ENCODE data around the gene NHS. TPM values are rescaled to one million over a fixed set of nuclear protein-coding genes. Genes with fewer than 3 reads are reported as not detected.

NHS gene
- total RNA-seq, 2 experiments from 2014 or later, result 0.54 to 1.2 TPM

GRCh38 chrX:17412692-17413091 lies 37.7 kb downstream of the NHS start:
- CTCF ChIA-PET, result no interaction called here
- H3K9me3 Mint-ChIP-seq, result no peaks in the 10 kb centered on the region
- POLR2A ChIA-PET, result no interaction called here

GRCh38 chrX:17413228-17413627 lies 38.2 kb downstream of the NHS start:
- Mint-ChIP-seq H3K9me3 (no peaks in the 10 kb centered on the region), H3K27ac (no peak overlapping the region), H3K36me3 (ENCODE audit: low read depth) (no peaks in the 10 kb centered on the region), H3K4me1 (no peaks in the 10 kb centered on the region), H3K4me3 (no peak overlapping the region), H3K27me3 (no peaks in the 10 kb centered on the region)
- CTCF ChIA-PET, result no interaction called here
- POLR2A ChIA-PET, result no interaction called here
- DNase-seq, result no peak

More at GRCh38 chrX:17412692-17413091, 37.7 kb downstream of the NHS start:
- Mint-ChIP-seq H3K4me3 (no peak overlapping the region), H3K4me1 (no peaks in the 10 kb centered on the region), H3K27me3 (no peaks in the 10 kb centered on the region), H3K36me3 (ENCODE audit: low read depth) (no peaks in the 10 kb centered on the region), H3K27ac (no peak overlapping the region)
- DNase-seq, result no peak

GRCh38 chrX:17414027-17414658 lies 39.1 kb downstream of the NHS start:
- Mint-ChIP-seq H3K4me1 (no peaks in the 10 kb centered on the region), H3K27me3 (no peaks in the 10 kb centered on the region), H3K9me3 (no peaks in the 10 kb centered on the region), H3K4me3 (no peak overlapping the region), H3K27ac (no peak overlapping the region), H3K36me3 (ENCODE audit: low read depth) (no peaks in the 10 kb centered on the region)
- no peak for DNase-seq
- CTCF ChIA-PET, result no interaction called here
- POLR2A ChIA-PET, result no interaction called here

GRCh38 chrX:17414839-17415238 lies 39.8 kb downstream of the NHS start:
- Mint-ChIP-seq H3K9me3 (no peaks in the 10 kb centered on the region), H3K27ac (no peak overlapping the region), H3K27me3 (no peaks in the 10 kb centered on the region), H3K4me3 (no peak overlapping the region), H3K4me1 (no peaks in the 10 kb centered on the region), H3K36me3 (ENCODE audit: low read depth) (no peaks in the 10 kb centered on the region)
- POLR2A ChIA-PET, result no interaction called here
- DNase-seq, result no peak
- CTCF ChIA-PET, result no interaction called here

- Mint-ChIP-seq H3K4me1 (no peaks in the 10 kb centered on the region), H3K4me3 (no peak overlapping the region), H3K36me3 (ENCODE audit: low read depth) (no peaks in the 10 kb centered on the region), H3K27ac (no peak overlapping the region), H3K9me3 (no peaks in the 10 kb centered on the region), H3K27me3 (no peaks in the 10 kb centered on the region)
- DNase-seq, result no peak
- POLR2A ChIA-PET, result no interaction called here
- CTCF ChIA-PET, result no interaction called here
Measured at GRCh38 chrX:17415242-17415810, 40.3 kb downstream of the NHS start.

- Mint-ChIP-seq H3K36me3 (ENCODE audit: low read depth) (no peaks in the 10 kb centered on the region), H3K27ac (no peak overlapping the region), H3K4me1 (no peaks in the 10 kb centered on the region), H3K9me3 (no peaks in the 10 kb centered on the region), H3K27me3 (no peaks in the 10 kb centered on the region), H3K4me3 (no peak overlapping the region)
- POLR2A ChIA-PET, result no interaction called here
- no peak for DNase-seq
- CTCF ChIA-PET, result no interaction called here
Measured at GRCh38 chrX:17417372-17417771, 42.4 kb downstream of the NHS start.

GRCh38 chrX:17425136-17425535 lies 50.1 kb downstream of the NHS start:
- Mint-ChIP-seq H3K9me3 (no peaks in the 10 kb centered on the region), H3K4me3 (no peak overlapping the region), H3K27ac (no peak overlapping the region), H3K36me3 (ENCODE audit: low read depth) (no peaks in the 10 kb centered on the region), H3K4me1 (no peaks in the 10 kb centered on the region), H3K27me3 (no peaks in the 10 kb centered on the region)
- ChIA-PET CTCF (interaction anchor here (0.7 kb wide), 1 partner anchor 69 kb away, joined by 3 read pairs; no protein-coding TSS in a partner anchor), POLR2A (no interaction called here)
- DNase-seq, result no peak

GRCh38 chrX:17425551-17425950 lies 50.6 kb downstream of the NHS start:
- Mint-ChIP-seq H3K36me3 (ENCODE audit: low read depth) (no peaks in the 10 kb centered on the region), H3K27me3 (no peaks in the 10 kb centered on the region), H3K27ac (no peak overlapping the region), H3K4me3 (no peak overlapping the region), H3K9me3 (no peaks in the 10 kb centered on the region), H3K4me1 (no peaks in the 10 kb centered on the region)
- ChIA-PET CTCF (interaction anchor here (0.7 kb wide), 1 partner anchor 70 kb away, joined by 3 read pairs; no protein-coding TSS in a partner anchor), POLR2A (no interaction called here)
- no peak for DNase-seq

GRCh38 chrX:17431171-17431570 lies 56.2 kb downstream of the NHS start:
- POLR2A ChIA-PET, result no interaction called here
- DNase-seq, result no peak
- Mint-ChIP-seq H3K36me3 (ENCODE audit: low read depth) (no peaks in the 10 kb centered on the region), H3K27ac (no peak overlapping the region), H3K4me3 (no peak overlapping the region), H3K9me3 (no peaks in the 10 kb centered on the region), H3K27me3 (no peaks in the 10 kb centered on the region), H3K4me1 (no peaks in the 10 kb centered on the region)
- CTCF ChIA-PET, result no interaction called here

- H3K27me3 Mint-ChIP-seq, result no peaks in the 10 kb centered on the region
- H3K27ac Mint-ChIP-seq, result no peak overlapping the region
- ChIA-PET POLR2A (no interaction called here), CTCF (no interaction called here)
- no peak for DNase-seq
- no peaks in the 10 kb centered on the region for H3K9me3 Mint-ChIP-seq
- H3K4me1 Mint-ChIP-seq, result no peaks in the 10 kb centered on the region
- no peak overlapping the region for H3K4me3 Mint-ChIP-seq
- H3K36me3 Mint-ChIP-seq (ENCODE audit: low read depth), result no peaks in the 10 kb centered on the region
Measured at GRCh38 chrX:17432158-17432557, 57.2 kb downstream of the NHS start.

- ChIA-PET POLR2A (no interaction called here), CTCF (no interaction called here)
- H3K27me3 Mint-ChIP-seq, result no peaks in the 10 kb centered on the region
- DNase-seq, result no peak
- H3K9me3 Mint-ChIP-seq, result no peaks in the 10 kb centered on the region
- H3K4me1 Mint-ChIP-seq, result no peaks in the 10 kb centered on the region
- H3K27ac Mint-ChIP-seq, result no peak overlapping the region
- no peak overlapping the region for H3K4me3 Mint-ChIP-seq
- no peaks in the 10 kb centered on the region for H3K36me3 Mint-ChIP-seq (ENCODE audit: low read depth)
Measured at GRCh38 chrX:17433965-17434364, 59.0 kb downstream of the NHS start.

- CTCF ChIA-PET, result no interaction called here
- DNase-seq, result no peak
Measured at GRCh38 chrX:17435476-17435875, 60.5 kb downstream of the NHS start.

GRCh38 chrX:17438221-17438620 lies 63.2 kb downstream of the NHS start:
- no peak overlapping the region for H3K27ac Mint-ChIP-seq
- H3K4me1 Mint-ChIP-seq, result no peaks in the 10 kb centered on the region
- DNase-seq, result no peak
- no peak overlapping the region for H3K4me3 Mint-ChIP-seq
- ChIA-PET CTCF (no interaction called here), POLR2A (no interaction called here)
- no peaks in the 10 kb centered on the region for H3K36me3 Mint-ChIP-seq (ENCODE audit: low read depth)
- no peaks in the 10 kb centered on the region for H3K9me3 Mint-ChIP-seq
- no peaks in the 10 kb centered on the region for H3K27me3 Mint-ChIP-seq

More at GRCh38 chrX:17435476-17435875, 60.5 kb downstream of the NHS start:
- Mint-ChIP-seq H3K27ac (no peak overlapping the region), H3K27me3 (no peaks in the 10 kb centered on the region), H3K36me3 (ENCODE audit: low read depth) (no peaks in the 10 kb centered on the region), H3K9me3 (no peaks in the 10 kb centered on the region), H3K4me3 (no peak overlapping the region), H3K4me1 (no peaks in the 10 kb centered on the region)
- POLR2A ChIA-PET, result no interaction called here

GRCh38 chrX:17440258-17440657 lies 65.3 kb downstream of the NHS start:
- ChIA-PET POLR2A (no interaction called here), CTCF (no interaction called here)
- Mint-ChIP-seq H3K4me3 (no peak overlapping the region), H3K4me1 (no peaks in the 10 kb centered on the region), H3K27me3 (peaks cover 2% of the 10 kb centered on the region), H3K9me3 (no peaks in the 10 kb centered on the region), H3K36me3 (ENCODE audit: low read depth) (no peaks in the 10 kb centered on the region), H3K27ac (no peak overlapping the region)
- no peak for DNase-seq

Measured in activated CD4-positive, alpha-beta T cell treated with anti-CD3 and anti-CD28 coated beads, Interleukin-2, amount 10 ng/mL, durations not matched to agents 7 days and 5 days (primary cell).